ENCODE results near the gene DNAH6.

The DNAH6 gene

DNA sequence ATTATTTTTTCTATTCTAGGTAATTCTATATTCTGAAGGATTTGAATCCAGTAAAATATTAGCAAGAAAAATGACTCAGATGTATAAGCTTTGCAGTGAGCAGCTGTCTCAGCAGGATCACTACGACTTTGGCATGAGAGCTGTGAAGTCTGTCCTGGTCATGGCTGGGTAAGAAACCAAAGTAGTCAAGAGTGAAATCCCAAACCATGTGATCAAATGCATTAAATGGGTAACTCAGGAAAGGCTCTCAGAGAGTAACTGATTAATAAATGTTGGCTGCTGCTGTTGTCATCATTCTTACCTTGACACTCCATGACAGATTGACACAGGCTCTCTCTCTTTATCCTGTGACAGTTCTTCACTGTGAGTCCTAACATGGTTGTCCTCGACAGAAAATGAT is 124.1 kb downstream of the DNAH6 start:
- Mint-ChIP-seq H3K36me3 (ENCODE audit: low read depth) (peaks cover 15% of the 10 kb centered on the region), H3K27ac (no peak overlapping the region), H3K4me3 (no peak overlapping the region), H3K27me3 (ENCODE audit: low read depth, poor library complexity) (no peaks in the 10 kb centered on the region), H3K9me3 (peaks cover 20% of the 10 kb centered on the region), H3K4me1 (no peaks in the 10 kb centered on the region)
- TF ChIP-seq, protein P1, sequence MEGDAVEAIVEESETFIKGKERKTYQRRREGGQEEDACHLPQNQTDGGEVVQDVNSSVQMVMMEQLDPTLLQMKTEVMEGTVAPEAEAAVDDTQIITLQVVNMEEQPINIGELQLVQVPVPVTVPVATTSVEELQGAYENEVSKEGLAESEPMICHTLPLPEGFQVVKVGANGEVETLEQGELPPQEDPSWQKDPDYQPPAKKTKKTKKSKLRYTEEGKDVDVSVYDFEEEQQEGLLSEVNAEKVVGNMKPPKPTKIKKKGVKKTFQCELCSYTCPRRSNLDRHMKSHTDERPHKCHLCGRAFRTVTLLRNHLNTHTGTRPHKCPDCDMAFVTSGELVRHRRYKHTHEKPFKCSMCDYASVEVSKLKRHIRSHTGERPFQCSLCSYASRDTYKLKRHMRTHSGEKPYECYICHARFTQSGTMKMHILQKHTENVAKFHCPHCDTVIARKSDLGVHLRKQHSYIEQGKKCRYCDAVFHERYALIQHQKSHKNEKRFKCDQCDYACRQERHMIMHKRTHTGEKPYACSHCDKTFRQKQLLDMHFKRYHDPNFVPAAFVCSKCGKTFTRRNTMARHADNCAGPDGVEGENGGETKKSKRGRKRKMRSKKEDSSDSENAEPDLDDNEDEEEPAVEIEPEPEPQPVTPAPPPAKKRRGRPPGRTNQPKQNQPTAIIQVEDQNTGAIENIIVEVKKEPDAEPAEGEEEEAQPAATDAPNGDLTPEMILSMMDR (IDR thresholded peaks at IDR 0.05) = no peak
- DNase-seq = no peak

DNA sequence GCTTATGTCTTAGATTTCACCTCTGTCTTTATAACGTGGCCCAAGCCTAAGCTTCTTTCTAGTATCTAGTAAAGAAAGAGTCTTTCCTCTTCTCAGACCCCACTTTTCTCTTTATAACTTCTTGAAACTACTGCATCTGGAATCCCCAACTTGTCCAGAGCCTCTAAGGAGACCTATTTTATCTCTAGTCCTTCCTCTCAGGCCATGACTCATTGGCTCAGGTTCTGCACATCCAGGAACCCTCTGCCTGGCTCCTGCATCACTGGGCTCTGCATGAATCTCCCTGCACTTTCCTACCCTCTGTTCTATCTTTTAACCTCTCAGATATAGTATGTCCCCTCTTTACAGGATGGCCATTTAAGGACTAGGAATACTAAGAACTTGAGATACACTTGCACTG is 124.7 kb downstream of the DNAH6 start:
- H3K4me1 Mint-ChIP-seq = no peaks in the 10 kb centered on the region
- H3K4me3 Mint-ChIP-seq = no peak overlapping the region
- peak overlapping the region; percentile 41 for H3K27ac Mint-ChIP-seq
- H3K27me3 Mint-ChIP-seq (ENCODE audit: low read depth, poor library complexity) = no peaks in the 10 kb centered on the region
- peaks cover 15% of the 10 kb centered on the region for H3K36me3 Mint-ChIP-seq (ENCODE audit: low read depth)
- DNase-seq = no peak
- H3K9me3 Mint-ChIP-seq = peaks cover 20% of the 10 kb centered on the region
- TF ChIP-seq, protein P1 (IDR thresholded peaks at IDR 0.05) = no peak

DNA sequence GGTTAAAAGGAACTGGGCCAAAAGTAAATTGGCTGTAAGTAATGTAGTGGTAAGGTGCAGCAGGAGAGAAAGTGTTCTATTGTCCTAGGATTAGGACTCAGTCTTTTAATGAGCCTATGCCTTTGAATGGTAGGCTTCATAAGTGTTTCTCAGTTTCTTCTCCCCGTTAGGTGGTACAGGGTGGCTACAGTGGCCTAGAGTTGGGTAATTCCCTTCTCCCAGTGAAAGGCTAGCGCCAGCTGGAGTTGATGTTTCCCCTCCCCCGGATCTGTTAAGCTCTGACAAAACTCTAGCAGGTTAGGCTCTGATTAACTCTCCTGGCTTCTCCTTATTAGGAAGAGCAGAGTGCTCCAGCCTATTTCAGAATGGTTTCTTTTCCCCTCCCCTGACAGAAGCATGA is 127.7 kb downstream of the DNAH6 start:
- TF ChIP-seq, protein P1 (IDR thresholded peaks at IDR 0.05) = no peak
- Mint-ChIP-seq H3K36me3 (ENCODE audit: low read depth) (peaks cover 15% of the 10 kb centered on the region), H3K4me3 (no peak overlapping the region), H3K27ac (no peak overlapping the region), H3K4me1 (no peaks in the 10 kb centered on the region), H3K27me3 (ENCODE audit: low read depth, poor library complexity) (no peaks in the 10 kb centered on the region), H3K9me3 (peaks cover 20% of the 10 kb centered on the region)
- DNase-seq = no peak

DNA sequence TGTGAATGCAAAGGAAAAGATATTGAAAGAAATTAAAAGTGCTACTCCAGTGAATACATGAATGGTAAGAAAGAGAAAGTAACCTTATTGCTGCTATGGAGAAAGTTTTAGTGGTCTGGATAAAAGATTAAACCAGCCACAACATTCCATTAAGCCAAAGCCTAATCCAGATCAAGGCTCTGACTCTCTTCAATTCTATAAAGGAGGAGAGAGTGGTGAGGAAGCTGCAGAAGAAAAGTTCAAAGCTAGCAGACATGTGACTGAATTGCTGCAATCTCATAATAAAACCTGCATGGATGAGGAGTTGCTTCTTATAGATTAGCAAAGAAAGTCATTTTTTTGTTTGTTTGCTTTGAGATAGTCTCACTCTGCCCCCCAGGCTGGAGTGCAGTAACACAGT is 130.2 kb downstream of the DNAH6 start:
- TF ChIP-seq, protein P1 (IDR thresholded peaks at IDR 0.05) = no peak
- no peak for DNase-seq
- H3K36me3 Mint-ChIP-seq (ENCODE audit: low read depth) = peaks cover 10% of the 10 kb centered on the region
- no peak overlapping the region for H3K27ac Mint-ChIP-seq
- no peak overlapping the region for H3K4me3 Mint-ChIP-seq
- H3K9me3 Mint-ChIP-seq = peaks cover 20% of the 10 kb centered on the region
- H3K4me1 Mint-ChIP-seq = no peaks in the 10 kb centered on the region
- peaks cover 4% of the 10 kb centered on the region for H3K27me3 Mint-ChIP-seq (ENCODE audit: low read depth, poor library complexity)

DNA sequence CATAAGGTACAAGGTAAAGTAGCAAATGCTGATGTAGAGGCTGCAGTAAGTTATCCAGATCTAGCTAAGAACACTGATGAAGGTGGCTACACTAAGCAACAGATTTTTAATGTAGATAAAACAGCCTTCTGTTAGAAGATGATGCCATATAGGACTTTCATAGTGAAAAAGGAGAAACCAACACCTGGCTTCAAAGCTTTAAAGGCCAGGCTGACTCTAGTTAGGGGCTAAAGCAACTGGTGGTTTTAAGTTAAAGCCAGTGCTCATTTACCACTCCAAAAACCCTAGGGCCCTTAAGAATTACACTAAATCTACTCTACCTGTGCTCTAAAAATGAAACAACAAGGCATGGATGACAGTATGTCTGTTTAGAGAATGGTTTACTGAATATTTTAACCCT is 131.0 kb downstream of the DNAH6 start:
- Mint-ChIP-seq H3K27me3 (ENCODE audit: low read depth, poor library complexity) (peaks cover 4% of the 10 kb centered on the region), H3K27ac (no peak overlapping the region), H3K9me3 (peaks cover 20% of the 10 kb centered on the region), H3K4me3 (no peak overlapping the region), H3K4me1 (no peaks in the 10 kb centered on the region), H3K36me3 (ENCODE audit: low read depth) (peaks cover 10% of the 10 kb centered on the region)
- TF ChIP-seq, protein P1 (IDR thresholded peaks at IDR 0.05) = no peak
- DNase-seq = no peak

DNA sequence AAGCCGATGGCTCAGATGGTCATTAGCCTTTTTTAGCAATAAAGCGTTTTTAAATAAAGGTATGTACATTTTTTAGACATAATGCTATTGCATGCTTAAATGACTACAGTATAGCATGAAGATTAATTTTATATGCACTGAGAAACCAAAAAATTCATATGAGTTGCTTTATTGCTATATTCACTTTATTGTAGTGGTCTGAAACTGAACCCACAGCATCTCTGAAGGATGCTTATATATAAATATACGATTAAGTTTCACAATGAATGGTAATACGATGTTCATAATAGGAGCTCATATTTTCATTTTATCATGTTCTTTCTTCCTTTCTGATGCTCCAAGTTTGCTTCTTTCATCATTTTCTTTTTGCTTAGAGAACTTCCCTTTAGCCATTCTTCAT is 132.8 kb downstream of the DNAH6 start:
- TF ChIP-seq, protein P1 (IDR thresholded peaks at IDR 0.05) = no peak
- Mint-ChIP-seq H3K4me3 (no peak overlapping the region), H3K27me3 (ENCODE audit: low read depth, poor library complexity) (peaks cover 4% of the 10 kb centered on the region), H3K4me1 (no peaks in the 10 kb centered on the region), H3K27ac (no peak overlapping the region), H3K36me3 (ENCODE audit: low read depth) (no peaks in the 10 kb centered on the region), H3K9me3 (peaks cover 4% of the 10 kb centered on the region)
- no peak for DNase-seq
